ENCODE results near the gene CCDC27.

The CCDC27 gene

GRCh38 chr1:3771108-3772026 lies 19.1 kb downstream of the CCDC27 start:
- H3K9ac ChIP-seq (ENCODE audit: insufficient read length, low read depth), result peak overlapping the region; percentile 78
- peak overlapping the region; percentile 55 for H3K4me3 ChIP-seq (ENCODE audit: insufficient read length, low read depth)
- TF ChIP-seq ZNF274 (IDR thresholded peaks at IDR 0.05; ENCODE audit: low read depth, low read length) (no peak), YY1 (IDR thresholded peaks at IDR 0.05; ENCODE audit: insufficient read depth, insufficient read length) (no peak), SUZ12 (IDR thresholded peaks at IDR 0.05; ENCODE audit: extremely low read depth, insufficient read depth, insufficient read length) (no peak)
- no peaks in the 10 kb centered on the region for H3K36me3 ChIP-seq (ENCODE audit: insufficient read depth, insufficient read length, low read length)
- H3K4me1 ChIP-seq (ENCODE audit: insufficient read depth, insufficient read length), result peaks cover 19% of the 10 kb centered on the region
- H3K27me3 ChIP-seq (ENCODE audit: insufficient read depth, insufficient read length), result peaks cover 12% of the 10 kb centered on the region
- H3K9me3 ChIP-seq (ENCODE audit: insufficient read depth, low read length), result no peaks in the 10 kb centered on the region
- no peak for DNase-seq (ENCODE audit: low read depth, low spot score)

DNA sequence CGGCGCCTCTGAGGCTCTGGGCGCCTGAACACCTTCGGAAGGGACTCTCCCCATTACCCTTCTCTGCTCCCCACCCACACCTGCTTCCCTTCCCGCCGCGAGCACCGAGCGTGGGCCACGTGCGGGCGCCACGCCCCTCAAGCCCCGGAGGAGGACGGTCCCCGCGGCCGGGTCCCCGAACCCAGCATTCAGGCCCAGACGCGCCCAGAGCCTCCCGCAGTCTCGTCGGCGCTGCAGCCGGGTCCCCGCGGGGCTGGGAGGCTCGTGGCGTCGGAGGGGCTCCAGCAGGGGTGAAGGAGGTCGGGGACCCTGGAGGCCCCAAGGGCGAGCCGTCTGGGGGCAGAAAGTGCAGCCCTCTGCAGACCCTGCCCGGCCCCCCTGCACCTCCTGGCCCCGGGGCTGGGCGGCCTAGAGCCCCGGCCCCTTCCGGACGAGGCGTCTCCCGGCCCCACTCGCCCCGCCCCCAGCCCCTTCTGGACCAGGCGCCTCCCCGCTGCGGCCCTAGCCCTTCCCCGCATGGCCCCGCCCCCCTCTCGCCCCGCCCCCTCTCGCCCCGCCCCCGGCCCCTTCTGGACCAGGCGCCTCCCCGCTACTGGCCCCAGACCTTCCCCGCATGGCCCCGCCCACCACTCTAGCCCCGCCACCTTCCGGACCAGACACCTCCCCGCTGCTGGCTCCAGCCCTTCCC lies 19.9 kb downstream of the CCDC27 start:
- peak; percentile 71 for DNase-seq (ENCODE audit: low read depth, low spot score)
- Histone ChIP-seq H3K27me3 (ENCODE audit: insufficient read depth, insufficient read length) (peaks cover 12% of the 10 kb centered on the region), H3K9ac (ENCODE audit: insufficient read length, low read depth) (peak overlapping the region; percentile 78), H3K36me3 (ENCODE audit: insufficient read depth, insufficient read length, low read length) (peaks cover 3% of the 10 kb centered on the region), H3K4me1 (ENCODE audit: insufficient read depth, insufficient read length) (peaks cover 21% of the 10 kb centered on the region), H3K9me3 (ENCODE audit: insufficient read depth, low read length) (no peaks in the 10 kb centered on the region), H3K4me3 (ENCODE audit: insufficient read length, low read depth) (peak overlapping the region; percentile 55)
- no peak for TF ChIP-seq YY1 (IDR thresholded peaks at IDR 0.05; ENCODE audit: insufficient read depth, insufficient read length)
- no peak for TF ChIP-seq SUZ12 (IDR thresholded peaks at IDR 0.05; ENCODE audit: extremely low read depth, insufficient read depth, insufficient read length)
- TF ChIP-seq ZNF274 (IDR thresholded peaks at IDR 0.05; ENCODE audit: low read depth, low read length), result no peak

GRCh38 chr1:3772715-3773571 lies 20.7 kb downstream of the CCDC27 start, which contains the start of gene SMIM1:
Gene SMIM1, plus strand, starts transcription at chr1:3772749. Its CDS starts 2,625 bp downstream, at chr1:3775374.
- H3K4me3 ChIP-seq (ENCODE audit: insufficient read length, low read depth), result peak within 1 kb of the TSS; percentile 55
- peaks cover 21% of the 10 kb centered on the region for H3K4me1 ChIP-seq (ENCODE audit: insufficient read depth, insufficient read length)
- no peak for DNase-seq (ENCODE audit: low read depth, low spot score)
- TF ChIP-seq SUZ12 (IDR thresholded peaks at IDR 0.05; ENCODE audit: extremely low read depth, insufficient read depth, insufficient read length), result no peak
- TF ChIP-seq ZNF274 (IDR thresholded peaks at IDR 0.05; ENCODE audit: low read depth, low read length), result no peak
- H3K9ac ChIP-seq (ENCODE audit: insufficient read length, low read depth), result peak within 1 kb of the TSS; percentile 78
- no peaks in the 10 kb centered on the region for H3K9me3 ChIP-seq (ENCODE audit: insufficient read depth, low read length)
- peaks cover 12% of the 10 kb centered on the region for H3K27me3 ChIP-seq (ENCODE audit: insufficient read depth, insufficient read length)
- H3K36me3 ChIP-seq (ENCODE audit: insufficient read depth, insufficient read length, low read length), result peaks cover 5% of the 10 kb centered on the region

DNA sequence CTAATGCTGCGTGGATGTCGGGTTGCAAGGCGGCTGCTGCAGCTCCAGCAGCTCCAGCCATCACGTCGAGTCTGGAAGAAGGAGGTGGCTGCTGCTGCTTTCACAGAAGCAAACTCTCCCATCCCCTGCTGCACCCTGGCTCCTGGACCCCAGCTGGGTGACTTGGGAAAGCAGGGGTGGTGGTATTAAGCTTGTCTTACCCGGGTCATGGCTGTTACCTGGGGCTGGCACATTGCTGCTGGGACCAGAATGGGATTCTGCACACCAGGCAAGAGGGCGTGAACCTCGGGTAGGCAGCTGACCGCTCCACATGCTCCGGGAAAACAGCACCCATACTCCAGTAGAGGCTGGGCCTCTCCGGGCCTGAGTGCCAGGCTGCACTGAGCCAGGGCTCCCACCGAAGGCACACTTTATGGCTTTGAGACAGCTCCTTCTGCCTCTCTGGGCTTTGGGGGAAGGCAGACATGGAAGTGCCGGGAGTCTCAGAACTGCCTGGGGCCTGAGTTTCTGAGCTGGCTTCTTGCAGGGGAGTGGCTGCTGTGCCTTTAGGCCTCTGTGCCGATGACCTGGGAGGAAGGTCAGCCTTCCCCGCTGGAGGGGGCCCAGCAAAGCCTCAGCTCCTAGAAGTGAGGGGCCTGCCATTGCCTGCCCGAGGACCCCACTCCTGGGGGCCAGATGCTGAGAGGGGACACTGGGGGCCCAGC lies 21.5 kb downstream of the CCDC27 start:
- no peak overlapping the region for H3K4me3 ChIP-seq (ENCODE audit: insufficient read length, low read depth)
- H3K9ac ChIP-seq (ENCODE audit: insufficient read length, low read depth), result peak overlapping the region; percentile 66
- peaks cover 13% of the 10 kb centered on the region for H3K36me3 ChIP-seq (ENCODE audit: insufficient read depth, insufficient read length, low read length)
- TF ChIP-seq SUZ12 (IDR thresholded peaks at IDR 0.05; ENCODE audit: extremely low read depth, insufficient read depth, insufficient read length) (no peak), ZNF274 (IDR thresholded peaks at IDR 0.05; ENCODE audit: low read depth, low read length) (no peak), YY1 (IDR thresholded peaks at IDR 0.05; ENCODE audit: insufficient read depth, insufficient read length) (no peak)
- H3K9me3 ChIP-seq (ENCODE audit: insufficient read depth, low read length), result no peaks in the 10 kb centered on the region
- H3K4me1 ChIP-seq (ENCODE audit: insufficient read depth, insufficient read length), result peaks cover 21% of the 10 kb centered on the region
- H3K27me3 ChIP-seq (ENCODE audit: insufficient read depth, insufficient read length), result peaks cover 12% of the 10 kb centered on the region
- DNase-seq (ENCODE audit: low read depth, low spot score), result no peak

DNA sequence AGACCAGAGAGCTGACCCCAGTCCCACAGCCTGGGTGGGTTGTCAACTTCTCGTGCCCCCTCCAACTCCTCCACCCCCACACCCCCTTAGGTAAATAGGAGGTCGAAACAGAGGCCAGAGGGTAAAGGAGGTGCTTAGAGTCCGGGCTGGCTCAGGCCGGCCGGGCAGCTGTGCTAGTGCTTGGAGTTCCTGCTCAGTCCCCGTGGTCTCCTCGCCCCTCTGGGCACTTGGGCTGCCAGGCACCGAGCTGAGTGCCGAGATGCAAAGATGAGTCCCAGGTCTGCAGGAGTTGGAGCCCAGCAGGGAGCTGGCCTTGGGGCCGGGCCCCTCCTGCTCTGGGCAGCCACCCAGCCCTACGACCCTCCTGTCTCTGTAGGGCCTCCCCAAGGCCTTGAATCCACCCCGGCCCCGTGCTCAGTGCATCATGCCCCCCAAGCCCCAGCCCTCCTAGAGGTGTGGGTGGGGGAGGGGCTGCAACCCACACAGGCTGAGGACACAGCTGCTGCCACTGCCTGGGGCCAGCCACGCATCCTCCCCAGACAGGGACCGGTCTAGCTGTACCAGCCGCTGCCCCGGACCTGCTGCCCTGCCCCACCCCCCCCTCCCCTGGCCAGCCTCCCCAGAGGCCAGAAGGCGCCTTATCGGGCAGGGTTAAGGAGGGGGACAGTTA lies 22.2 kb downstream of the CCDC27 start:
- H3K27me3 ChIP-seq (ENCODE audit: insufficient read depth, insufficient read length), result peaks cover 12% of the 10 kb centered on the region
- no peak overlapping the region for H3K4me3 ChIP-seq (ENCODE audit: insufficient read length, low read depth)
- H3K4me1 ChIP-seq (ENCODE audit: insufficient read depth, insufficient read length), result peaks cover 21% of the 10 kb centered on the region
- peaks cover 20% of the 10 kb centered on the region for H3K36me3 ChIP-seq (ENCODE audit: insufficient read depth, insufficient read length, low read length)
- peak overlapping the region; percentile 56 for H3K9ac ChIP-seq (ENCODE audit: insufficient read length, low read depth)
- TF ChIP-seq SUZ12 (IDR thresholded peaks at IDR 0.05; ENCODE audit: extremely low read depth, insufficient read depth, insufficient read length), result no peak
- no peak for DNase-seq (ENCODE audit: low read depth, low spot score)
- H3K9me3 ChIP-seq (ENCODE audit: insufficient read depth, low read length), result no peaks in the 10 kb centered on the region

DNA sequence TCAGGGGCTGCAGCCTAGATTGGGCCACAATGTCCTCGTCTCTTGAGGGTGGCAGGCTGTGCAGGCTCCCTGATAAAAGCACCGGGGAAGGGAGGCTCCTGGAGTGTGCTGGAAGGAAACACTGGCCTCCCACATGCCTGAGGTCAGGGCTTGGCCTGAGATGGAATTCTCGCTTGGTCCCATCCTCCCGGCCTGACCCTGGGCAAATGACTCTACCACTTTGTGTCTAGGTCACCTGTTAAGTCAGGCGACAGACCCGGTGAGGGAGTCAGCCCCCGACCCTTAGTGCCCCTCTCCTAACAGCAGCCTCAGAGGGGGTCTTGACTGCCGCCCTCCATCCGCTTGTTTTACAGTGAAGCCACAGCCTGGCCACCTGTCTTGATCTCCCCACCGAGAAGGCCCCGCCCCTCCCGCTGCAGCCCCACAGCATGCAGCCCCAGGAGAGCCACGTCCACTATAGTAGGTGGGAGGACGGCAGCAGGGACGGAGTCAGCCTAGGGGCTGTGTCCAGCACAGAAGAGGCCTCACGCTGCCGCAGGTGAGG lies 22.8 kb downstream of the CCDC27 start:
- no peak for TF ChIP-seq ZNF274 (IDR thresholded peaks at IDR 0.05; ENCODE audit: low read depth, low read length)
- TF ChIP-seq YY1 (IDR thresholded peaks at IDR 0.05; ENCODE audit: insufficient read depth, insufficient read length), result no peak
- no peak for TF ChIP-seq SUZ12 (IDR thresholded peaks at IDR 0.05; ENCODE audit: extremely low read depth, insufficient read depth, insufficient read length)
- H3K4me3 ChIP-seq (ENCODE audit: insufficient read length, low read depth), result no peak overlapping the region
- peak overlapping the region; percentile 32 for H3K9ac ChIP-seq (ENCODE audit: insufficient read length, low read depth)
- no peak for DNase-seq (ENCODE audit: low read depth, low spot score)
- no peaks in the 10 kb centered on the region for H3K9me3 ChIP-seq (ENCODE audit: insufficient read depth, low read length)
- peaks cover 12% of the 10 kb centered on the region for H3K27me3 ChIP-seq (ENCODE audit: insufficient read depth, insufficient read length)
- H3K4me1 ChIP-seq (ENCODE audit: insufficient read depth, insufficient read length), result peaks cover 21% of the 10 kb centered on the region
- H3K36me3 ChIP-seq (ENCODE audit: insufficient read depth, insufficient read length, low read length), result peaks cover 26% of the 10 kb centered on the region

Data from NT2/D1 (cell line).